ENCODE data around the gene ZNHIT2.
A peak's percentile ranks its signal among the peaks of the same experiment; 100 is the strongest.
"Not testable (repeated sequence)": the region's sequence is repeated elsewhere in the genome, so short reads cannot be mapped to it uniquely, and the experiment has no call there.

Gene ZNHIT2

DNA sequence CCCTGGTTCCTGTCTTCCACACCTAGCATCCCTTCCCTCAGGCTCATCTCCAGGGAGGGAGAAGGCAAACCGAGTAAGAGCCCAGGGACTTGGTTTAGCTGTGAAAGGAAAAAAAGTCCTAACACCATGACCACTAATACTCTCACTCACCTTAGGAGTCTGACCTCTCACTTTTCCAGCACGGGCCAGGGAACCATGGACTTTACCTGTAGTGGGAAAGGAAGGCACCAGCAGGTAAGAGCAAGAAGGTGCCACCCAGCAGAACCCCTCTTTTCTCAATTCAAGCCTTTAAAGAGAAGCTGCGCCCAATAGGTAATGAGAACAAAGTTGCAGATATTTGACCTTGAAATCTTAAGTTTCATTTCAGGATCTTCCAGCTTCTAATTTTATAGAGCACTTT lies 3.3 kb upstream of the ZNHIT2 start:
- DNase-seq (ENCODE audit: low read depth in 2 of 3, low spot score in 2 of 3) = no peak

DNA sequence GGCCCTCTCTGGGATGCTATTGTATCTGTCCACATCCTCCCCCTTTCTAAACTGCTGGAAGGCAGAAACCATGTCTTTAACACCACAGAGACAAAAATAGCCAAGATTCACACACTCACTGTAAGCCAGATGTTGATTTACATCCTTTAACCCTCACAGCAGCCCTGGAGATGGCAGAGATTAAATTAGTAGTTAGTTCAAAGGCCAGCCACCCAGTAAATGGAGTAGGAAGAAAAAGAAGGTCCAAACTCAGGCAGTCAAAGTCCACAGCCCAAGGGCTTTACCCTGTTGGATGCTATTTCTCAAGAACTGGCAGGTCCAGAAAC lies 2.1 kb upstream of the ZNHIT2 start:
- DNase-seq (ENCODE audit: low read depth in 2 of 3, low spot score in 2 of 3) = no peak

DNA sequence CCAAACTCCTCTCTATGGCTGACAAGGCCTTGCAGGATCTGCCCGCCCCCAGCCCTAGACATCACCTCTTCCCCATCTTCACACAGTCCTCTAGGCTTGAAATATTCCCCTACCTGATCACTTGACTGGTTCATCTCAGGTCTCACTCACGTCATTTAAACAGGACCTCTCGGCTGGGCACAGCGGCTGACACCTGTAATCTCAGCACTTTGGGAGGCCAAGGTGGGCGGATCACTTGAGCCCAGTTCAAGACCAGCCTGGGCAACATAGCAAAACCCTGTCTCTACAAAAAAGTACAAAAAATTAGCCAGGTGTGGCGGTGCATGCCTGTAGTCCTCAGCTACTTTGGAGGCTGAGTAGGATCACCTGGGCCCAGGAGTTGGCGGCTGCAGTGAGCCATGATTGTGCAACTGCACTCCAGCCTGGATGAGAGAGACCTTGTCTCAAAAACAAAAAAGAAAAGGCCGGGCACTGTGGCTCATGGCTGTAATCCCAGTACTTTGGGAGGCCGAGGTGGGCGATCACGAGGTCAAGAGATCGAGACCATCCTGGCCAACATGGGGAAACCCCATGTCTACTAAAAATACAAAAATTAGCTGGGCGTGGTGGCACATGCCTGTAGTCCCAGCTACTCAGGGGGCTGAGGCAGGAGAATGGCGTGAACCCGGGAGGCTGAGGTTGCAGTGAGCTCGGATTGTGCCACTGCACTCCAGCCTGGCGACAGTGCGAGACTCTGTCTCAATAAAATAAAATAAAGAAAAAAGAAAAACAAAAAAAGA lies 1.6 kb upstream of the ZNHIT2 start:
- DNase-seq (ENCODE audit: low read depth in 2 of 3, low spot score in 2 of 3) = not testable (repeated sequence)

DNA sequence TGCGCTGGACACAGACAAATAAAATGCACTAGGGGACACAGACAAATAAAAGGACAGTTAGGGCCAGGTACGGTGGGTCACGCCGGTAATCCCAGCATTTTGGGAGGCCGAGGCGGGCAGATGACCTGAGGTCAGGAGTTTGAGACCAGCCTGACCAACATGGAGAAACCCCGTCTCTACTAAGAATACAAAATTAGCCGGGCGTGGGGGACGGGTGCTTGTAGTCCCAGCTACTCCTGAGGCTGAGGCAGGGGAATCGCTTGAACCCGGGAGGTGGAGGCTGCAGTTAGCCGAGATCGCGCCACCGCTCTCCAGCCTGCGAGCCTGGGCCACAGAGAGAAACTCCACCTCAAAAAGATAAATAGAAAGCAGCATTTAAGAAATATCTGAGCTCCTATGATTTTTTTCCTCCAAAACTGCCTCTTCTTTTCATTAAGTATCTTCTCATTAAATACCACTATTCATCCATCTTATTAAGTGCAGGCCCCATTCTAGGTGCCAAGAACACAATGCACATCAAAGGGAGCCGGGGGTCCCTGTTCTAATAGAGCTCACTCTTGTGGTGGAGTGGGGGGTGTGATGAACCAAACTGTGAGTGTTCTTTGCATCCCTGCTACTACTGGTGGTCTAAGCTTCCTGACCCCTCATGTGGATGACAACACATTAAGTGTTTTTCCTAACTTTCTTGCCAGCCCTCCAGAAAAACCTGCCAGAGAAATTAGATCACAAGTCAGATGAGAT lies 766 bp upstream of the ZNHIT2 start:
- DNase-seq (ENCODE audit: low read depth in 2 of 3, low spot score in 2 of 3) = no peak

DNA sequence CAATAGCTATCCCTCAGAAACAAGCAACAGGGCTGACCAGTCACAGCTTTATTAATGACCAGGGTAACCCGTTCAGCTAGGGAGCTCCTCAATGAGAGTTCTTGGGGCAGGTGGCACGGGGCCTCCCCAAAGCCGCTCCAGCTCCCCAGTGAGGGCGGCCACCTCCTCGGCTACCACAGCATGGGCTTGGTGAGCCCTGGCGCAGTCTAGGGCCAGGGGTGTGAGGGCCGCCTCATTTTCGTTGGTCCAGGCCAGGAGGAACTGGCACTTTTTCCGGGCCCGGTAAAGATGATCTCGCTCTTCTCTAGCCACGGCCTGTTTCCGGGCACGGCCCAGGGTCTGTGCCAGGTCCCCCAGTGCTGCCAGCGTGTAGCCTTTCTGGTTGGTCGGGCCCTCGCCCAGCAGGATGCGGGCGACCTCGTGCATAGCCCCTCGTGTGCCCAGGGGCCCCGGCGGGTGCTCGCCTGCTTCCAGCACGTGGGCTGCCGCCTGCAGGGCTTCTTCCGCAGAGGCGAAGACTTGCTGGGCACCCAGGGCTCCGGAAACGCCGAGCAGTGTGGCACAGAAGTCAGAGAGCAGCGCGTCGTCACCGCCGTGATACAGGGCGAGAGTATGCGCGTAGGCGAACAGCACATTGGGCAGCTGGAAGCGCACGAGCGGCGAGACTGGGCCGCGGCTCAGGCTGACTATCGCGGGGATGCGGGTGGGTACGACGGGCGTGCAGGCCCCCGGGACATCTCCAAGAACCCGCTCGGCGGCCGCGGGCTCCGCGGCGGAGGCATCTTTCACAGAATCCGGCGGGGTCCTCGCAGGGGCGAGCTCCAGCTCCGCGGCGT lies 913 bp downstream of the ZNHIT2 start:
- DNase-seq (ENCODE audit: low read depth in 2 of 3, low spot score in 2 of 3) = no peak

DNA sequence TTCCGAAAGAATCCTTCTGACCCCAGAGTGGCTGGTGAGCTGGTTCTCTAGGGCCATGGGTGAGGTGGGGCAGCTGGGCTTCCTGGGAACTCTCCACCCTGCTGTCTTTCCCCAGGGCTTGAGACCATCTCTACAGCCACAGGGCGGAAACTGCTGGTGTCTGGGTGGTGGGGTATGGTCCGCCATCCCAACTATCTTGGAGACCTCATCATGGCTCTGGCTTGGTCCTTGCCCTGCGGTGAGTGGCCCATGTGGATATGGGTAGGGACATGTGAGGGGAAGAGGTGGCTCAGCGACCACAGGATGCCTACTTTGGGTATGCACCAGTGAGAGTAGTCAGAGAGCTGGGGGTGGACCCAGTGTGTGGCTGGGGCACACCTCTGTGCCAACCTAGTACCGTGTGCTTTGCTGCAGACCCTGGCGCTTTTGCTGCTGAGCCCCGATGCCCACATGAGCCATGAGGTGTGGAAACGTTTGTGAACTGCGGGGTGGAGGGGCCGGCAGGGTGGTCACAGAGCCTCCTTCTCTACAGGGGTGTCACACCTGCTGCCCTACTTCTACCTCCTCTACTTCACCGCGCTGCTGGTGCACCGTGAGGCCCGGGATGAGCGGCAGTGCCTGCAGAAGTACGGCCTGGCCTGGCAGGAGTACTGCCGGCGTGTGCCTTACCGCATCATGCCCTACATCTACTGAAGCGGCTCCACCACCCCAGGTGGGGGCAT lies 2.0 kb downstream of the ZNHIT2 start:
- no peak for DNase-seq (ENCODE audit: low read depth in 2 of 3, low spot score in 2 of 3)

DNA sequence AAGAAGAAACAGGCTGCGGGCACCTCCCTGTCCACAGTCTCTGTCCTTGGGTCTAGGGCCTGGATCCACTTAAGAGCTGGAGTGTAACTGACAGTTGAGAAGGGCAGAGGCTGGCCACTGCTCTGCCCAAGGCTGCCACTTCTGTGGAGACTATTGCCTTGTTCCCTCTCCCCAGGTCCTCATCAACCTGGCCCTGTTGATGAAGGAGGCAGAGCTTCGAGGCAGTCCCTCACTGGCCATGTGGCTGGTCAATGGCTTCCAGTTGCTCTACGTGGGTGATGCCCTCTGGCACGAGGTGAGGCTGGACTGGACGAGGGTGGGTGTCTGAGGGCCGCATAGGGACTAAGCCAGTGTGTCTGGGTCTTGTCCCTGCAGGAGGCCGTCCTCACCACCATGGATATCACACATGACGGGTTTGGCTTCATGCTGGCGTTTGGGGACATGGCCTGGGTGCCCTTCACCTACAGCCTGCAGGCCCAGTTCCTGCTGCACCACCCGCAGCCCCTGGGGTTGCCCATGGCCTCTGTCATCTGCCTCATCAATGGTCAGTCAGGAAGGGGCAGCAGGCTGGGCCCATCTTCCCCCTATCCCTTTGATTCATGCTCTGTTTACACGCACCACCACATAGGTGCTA lies 2.8 kb downstream of the ZNHIT2 start:
- no peak for DNase-seq (ENCODE audit: low read depth in 2 of 3, low spot score in 2 of 3)

DNA sequence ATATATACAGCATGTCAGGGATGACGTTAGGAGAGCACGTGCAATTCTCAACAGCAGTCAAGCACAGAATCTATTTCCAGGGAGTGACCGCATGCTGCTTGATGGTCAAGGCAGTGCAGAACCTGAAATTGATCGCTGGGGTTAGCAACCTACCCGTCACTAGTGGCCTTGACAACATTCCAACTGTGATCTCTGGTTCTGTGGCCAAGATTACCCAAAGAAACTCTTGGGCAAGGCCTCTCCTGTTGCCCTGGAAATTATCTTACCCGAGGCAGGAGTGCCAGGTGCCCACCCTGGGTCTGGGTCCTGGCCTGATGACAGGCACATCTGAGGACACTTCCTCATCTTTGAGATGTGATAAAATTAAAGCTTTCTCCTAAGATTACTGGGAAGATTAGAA lies 3.7 kb downstream of the ZNHIT2 start:
- no peak for DNase-seq (ENCODE audit: low read depth in 2 of 3, low spot score in 2 of 3)

DNA sequence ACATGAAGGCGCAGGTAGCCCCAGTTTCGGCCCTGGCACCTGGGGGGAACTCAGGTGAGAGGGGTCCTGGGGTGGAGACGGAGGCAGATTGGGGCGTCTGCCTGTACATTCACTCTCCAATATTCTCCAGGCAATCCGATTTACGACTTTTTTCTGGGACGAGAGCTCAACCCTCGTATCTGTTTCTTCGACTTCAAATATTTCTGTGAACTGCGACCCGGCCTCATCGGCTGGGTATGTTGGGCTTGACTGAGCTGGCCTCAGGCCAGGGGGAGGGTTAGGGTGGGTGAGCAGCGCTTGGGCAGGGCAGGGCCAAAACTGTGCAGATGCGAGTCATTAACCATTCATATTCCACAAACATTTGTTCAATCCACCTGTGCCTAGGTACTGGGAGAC lies 4.1 kb downstream of the ZNHIT2 start:
- DNase-seq (ENCODE audit: low read depth in 2 of 3, low spot score in 2 of 3) = no peak

DNA sequence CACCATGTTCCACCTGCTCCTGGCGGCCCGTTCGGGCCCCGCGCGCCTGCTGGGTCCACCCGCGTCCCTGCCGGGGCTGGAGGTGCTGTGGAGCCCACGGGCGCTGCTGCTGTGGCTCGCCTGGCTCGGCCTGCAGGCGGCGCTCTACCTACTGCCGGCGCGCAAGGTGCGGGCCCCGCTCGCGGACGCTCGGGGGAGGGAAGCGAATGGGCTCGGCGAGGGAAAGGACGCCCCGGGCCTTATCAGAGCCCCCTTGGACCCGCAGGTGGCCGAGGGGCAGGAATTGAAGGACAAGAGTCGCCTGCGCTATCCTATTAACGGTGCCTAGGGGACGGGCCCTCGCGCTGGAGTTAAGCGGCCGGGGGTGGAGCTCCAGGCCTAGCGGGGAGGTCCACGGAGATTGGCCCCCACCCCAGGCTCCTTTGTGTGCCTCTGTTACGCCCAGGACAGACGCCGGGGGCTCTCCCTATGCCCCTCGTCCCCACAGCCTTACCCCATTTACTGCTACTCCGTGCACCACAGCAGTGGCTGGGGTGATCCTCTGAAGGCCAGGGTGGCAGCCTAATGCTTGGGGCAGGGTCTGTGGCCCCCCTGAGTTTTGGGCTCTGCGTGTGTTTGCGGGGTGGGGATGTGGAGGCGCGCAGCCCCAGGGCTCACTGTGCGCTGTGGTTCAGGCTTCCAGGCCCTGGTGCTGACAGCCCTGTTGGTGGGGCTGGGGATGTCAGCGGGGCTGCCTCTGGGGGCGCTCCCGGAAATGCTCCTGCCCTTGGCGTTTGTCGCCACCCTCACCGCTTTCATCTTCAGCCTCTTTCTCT lies 4.7 kb downstream of the ZNHIT2 start:
- DNase-seq (ENCODE audit: low read depth in 2 of 3, low spot score in 2 of 3) = no peak

DNA sequence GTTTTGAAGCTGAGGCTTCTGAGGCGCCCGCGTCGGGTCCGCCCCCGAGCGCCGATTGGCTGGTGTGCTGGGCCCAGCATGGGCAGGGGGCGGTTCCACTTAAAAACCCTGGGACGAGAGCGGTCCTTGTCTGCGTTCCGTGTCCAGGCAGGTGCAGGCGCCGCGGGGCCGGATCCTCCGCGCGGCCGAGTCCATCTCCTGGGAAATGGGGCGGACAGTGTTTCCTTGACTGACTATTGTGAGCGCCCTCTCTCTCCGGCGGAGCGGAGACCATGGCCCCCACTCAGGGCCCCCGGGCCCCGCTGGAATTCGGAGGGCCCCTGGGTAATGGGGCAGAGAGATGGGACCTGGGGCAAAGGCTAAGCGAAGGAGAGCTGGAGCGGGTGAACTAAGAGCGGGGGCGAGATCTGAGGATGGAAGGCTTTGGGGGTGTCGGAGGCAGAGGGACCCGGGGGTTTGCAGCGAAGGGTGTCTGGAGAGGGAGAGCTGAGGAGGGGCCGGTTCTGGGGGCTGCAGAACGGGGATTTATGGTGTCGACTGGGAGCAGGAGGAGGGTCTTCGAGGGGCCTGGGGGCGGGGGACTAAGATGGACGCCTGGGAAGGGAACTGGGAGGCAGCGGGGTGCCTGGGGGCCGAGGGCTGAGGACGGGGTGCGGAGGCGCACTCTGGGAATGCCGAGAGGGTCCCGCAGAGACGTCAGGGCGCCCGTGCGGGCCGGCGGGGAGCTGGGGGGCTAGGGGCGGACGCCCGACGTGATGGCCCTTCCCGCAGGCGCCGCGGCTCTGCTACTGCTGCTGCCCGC lies 5.6 kb downstream of the ZNHIT2 start, which contains the start of gene TM7SF2:
TSS of gene TM7SF2 (plus strand) at position 129 of the 802 bp plus-strand sequence. CDS start at position 273, 144 bp downstream.
- peak; percentile 76 to 89 (median 85) for DNase-seq (ENCODE audit: low read depth in 2 of 3, low spot score in 2 of 3)

DNA sequence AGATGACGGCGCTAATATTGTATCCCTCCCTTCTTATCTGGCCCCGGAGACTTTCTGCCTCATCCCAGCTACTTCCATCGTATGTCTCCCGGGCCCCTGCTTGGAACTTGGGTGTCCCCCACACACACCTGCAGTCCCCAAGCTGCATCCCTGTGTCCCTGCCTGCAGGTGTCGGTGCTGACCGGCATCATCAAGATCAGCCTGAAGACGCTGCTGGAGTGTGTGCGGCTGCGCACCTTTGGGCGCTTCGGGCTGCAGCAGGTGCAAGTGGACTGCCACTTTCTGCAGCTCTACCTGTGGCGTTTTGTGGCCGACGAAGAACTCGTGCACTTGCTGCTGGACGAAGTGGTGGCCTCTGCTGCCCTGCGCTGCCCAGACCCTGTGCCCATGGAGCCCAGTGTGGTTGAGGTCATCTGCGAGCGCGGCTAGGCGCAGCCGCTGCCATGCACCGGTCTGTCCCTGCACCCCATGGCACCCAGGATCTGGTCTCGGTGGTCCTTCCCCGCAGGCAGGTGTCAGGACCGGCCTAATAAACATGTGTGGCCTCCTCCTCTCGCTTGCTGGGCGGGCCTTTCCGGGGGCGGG lies 6.2 kb downstream of the ZNHIT2 start:
- DNase-seq (ENCODE audit: low read depth in 2 of 3, low spot score in 2 of 3) = no peak

DNA sequence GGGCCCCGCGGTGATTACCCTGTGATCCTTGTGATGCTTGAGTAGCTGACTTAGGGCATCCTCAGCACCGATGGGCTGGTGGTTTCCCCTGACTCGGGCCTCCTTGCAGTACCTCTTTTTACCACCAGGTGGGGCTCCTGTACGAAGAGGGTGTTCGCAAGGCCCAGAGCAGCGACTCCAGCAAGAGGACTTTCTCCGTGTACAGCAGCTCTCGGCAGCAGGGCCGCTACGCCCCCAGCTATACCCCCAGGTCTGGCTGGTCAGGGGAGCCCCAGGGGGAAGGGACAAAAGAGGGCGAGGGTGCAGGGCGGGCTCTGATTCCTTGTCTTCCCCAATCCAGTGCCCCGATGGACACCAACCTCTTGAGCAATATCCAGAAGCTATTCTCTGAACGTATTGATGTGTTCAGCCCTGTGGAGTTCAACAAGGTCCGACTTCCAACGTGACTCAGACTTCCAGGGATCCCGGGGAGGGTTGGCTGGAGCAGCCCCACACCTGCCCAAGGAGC lies 7.1 kb downstream of the ZNHIT2 start:
- DNase-seq (ENCODE audit: low read depth in 2 of 3, low spot score in 2 of 3) = peak; percentile 83 to 100 (median 99)

DNA sequence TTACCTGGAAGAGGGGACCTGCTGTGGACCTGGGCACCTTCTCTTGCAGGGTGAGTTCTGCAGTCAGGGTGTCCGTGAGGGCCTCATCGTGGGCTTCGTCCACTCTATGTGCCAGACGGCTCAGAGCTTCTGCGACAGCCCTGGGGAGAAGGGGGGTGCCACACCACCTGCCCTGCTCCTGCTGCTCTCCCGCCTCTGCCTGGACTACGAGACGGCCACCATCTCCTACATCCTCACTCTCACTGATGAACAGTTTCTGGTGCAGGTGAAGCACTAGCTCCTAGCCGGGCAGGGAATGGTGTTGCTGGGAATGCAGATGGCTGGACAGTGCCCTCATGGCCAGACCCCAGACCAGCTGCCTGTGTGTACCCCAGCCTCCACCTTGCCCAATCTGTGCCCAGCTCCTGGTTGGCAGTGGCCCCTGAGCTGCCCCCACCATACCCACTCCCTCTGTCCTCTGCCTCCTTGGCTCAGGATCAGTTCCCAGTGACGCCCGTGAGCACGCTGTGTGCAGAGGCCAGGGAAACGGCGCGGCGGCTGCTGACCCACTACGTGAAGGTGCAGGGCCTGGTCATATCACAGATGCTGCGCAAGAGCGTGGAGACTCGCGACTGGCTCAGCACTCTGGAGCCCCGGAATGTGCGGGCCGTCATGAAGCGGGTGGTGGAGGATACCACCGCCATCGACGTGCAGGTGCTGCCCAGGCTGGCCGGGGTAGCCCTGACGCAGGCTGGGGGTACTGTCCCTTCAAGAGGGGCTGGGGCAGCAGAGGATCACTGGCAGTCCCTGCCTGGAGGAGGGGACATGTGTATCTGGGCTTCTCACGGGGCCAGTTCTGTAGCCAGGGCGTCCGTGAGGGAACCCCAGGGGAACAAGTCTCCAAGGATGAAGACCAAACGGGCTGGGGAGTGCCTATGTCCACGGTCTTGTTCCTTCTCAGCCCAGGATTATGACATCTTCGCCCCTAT lies 8.0 kb downstream of the ZNHIT2 start:
- DNase-seq (ENCODE audit: low read depth in 2 of 3, low spot score in 2 of 3) = no peak

DNA sequence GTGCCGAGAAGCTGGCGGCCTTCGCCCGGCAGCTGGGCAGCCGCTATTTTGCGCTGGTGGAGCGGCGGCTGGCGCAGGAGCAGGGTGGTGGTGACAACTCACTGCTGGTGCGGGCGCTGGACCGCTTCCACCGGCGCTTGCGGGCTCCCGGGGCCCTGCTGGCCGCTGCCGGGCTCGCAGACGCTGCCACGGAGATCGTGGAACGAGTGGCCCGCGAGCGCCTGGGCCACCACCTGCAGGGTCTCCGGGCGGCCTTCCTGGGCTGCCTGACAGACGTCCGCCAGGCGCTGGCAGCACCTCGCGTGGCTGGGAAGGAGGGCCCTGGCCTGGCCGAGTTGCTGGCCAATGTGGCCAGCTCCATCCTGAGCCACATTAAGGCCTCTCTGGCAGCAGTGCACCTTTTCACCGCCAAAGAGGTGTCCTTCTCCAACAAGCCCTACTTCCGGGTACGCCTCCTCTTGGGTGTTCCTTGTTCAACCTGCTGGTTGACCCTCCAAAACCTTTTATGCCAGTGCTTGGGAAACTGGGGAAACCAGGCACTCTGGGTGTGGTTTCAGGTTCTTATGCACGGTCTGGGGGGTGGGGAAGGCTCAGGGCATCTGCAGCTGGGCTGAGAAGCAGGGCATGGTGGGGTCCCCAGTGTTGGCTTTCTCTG lies 8.9 kb downstream of the ZNHIT2 start:
- DNase-seq (ENCODE audit: low read depth in 2 of 3, low spot score in 2 of 3) = no peak

DNA sequence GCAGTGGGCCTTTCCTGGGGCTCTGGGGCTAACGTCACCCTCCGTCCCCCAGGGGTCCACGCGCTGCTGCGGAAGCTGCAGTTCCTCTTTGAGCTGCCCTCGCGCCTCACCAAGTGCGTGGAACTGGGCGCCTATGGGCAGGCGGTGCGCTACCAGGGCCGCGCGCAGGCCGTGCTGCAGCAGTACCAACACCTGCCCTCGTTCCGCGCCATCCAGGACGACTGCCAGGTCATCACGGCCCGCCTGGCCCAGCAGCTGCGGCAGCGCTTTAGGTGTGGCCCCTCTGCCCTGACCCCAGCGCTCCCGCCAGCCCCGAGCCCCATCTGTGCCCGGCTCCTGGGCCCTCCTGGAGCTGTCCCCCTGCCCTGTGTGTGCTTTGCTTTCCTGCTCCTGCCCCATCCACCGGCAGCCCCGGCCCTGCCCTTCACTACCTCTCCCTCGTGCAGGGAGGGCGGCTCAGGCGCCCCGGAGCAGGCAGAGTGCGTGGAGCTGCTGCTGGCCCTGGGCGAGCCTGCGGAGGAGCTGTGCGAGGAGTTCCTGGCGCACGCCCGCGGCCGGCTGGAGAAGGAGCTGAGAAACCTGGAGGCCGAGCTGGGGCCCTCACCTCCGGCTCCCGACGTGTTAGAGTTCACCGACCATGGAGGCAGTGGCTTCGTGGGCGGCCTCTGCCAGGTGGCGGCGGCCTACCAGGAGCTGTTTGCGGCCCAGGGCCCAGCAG lies 9.6 kb downstream of the ZNHIT2 start:
- no peak for DNase-seq (ENCODE audit: low read depth in 2 of 3, low spot score in 2 of 3)
